A673 (cell line): ENCODE measurements around the gene VAV1. TPM values are rescaled to one million over a fixed set of nuclear protein-coding genes. Genes with fewer than 3 reads are reported as not detected.

Experiments used
- BruUV-seq: library from RNA; stranded (reverse); fragments of 400-500 nt; replicated peaks from 2 replicates; lab custom pipeline; 2021; lab: Mats Ljungman, UMichigan
- CTCF ChIA-PET: fragments of 300-600 bp; sonication (Branson Sonifier 250); formaldehyde crosslinking; loops from one replicate; lab custom pipeline; 2022; ENCODE audit warnings: antibody characterized with exemption; lab: Charles Lee
- POLR2A ChIA-PET: fragments of 300-600 bp; sonication (Branson Sonifier 250); formaldehyde crosslinking; loops from one replicate; lab custom pipeline; 2022; ENCODE audit warnings: antibody characterized with exemption; ENCODE audit not compliant: low non-redundant PET; lab: Charles Lee
- DNase-seq: peaks from one replicate; pipeline ENCODE4 v3.0.0-alpha.2; 2015; ENCODE audit warnings: low spot score
- H3K27ac ChIP-seq: fragments of 200-600 bp; sonication (generic); 2 replicates; pipeline ENCODE4 v1.5.1; 2016; ENCODE audit warnings: mixed run types, low read depth, mild to moderate bottlenecking, mixed read lengths, antibody characterized with exemption, low read length; ENCODE audit not compliant: poor library complexity, severe bottlenecking
- H3K27me3 ChIP-seq: fragments of 200-600 bp; sonication (generic); replicated peaks from 2 replicates; pipeline ENCODE4 v1.6.1; 2017; ENCODE audit warnings: mixed run types, low read depth, mild to moderate bottlenecking, mixed read lengths, antibody characterized with exemption, low read length; ENCODE audit not compliant: insufficient read depth, poor library complexity
- H3K36me3 ChIP-seq: fragments of 200-600 bp; sonication (generic); 2 replicates; pipeline ENCODE4 v1.6.1; 2016; ENCODE audit warnings: mixed run types, mild to moderate bottlenecking, mixed read lengths, antibody characterized with exemption, low read length; ENCODE audit not compliant: insufficient read depth, poor library complexity, severe bottlenecking
- H3K4me1 ChIP-seq: fragments of 200-600 bp; sonication (generic); 2 replicates; pipeline ENCODE4 v1.6.1; 2017; ENCODE audit warnings: mixed run types, mild to moderate bottlenecking, mixed read lengths, antibody characterized with exemption, low read length; ENCODE audit not compliant: insufficient read depth, poor library complexity, severe bottlenecking
- H3K4me3 ChIP-seq: fragments of 200-600 bp; sonication (generic); 2 replicates; pipeline ENCODE4 v1.5.1; 2016; ENCODE audit warnings: low read depth, mixed run types, mild to moderate bottlenecking, mixed read lengths, low read length; ENCODE audit not compliant: poor library complexity, severe bottlenecking
- H3K9me3 ChIP-seq: fragments of 200-600 bp; sonication (generic); 2 replicates; pipeline ENCODE4 v1.6.1; 2016; ENCODE audit warnings: mixed run types, low read depth, mild to moderate bottlenecking, mixed read lengths, antibody characterized with exemption, low read length; ENCODE audit not compliant: poor library complexity, severe bottlenecking
- CTCF ChIP-seq: fragments of 300-800, 200-600 bp; sonication (generic); conservative IDR thresholded peaks from 2 replicates; pipeline ENCODE4 v1.5.1; 2017; ENCODE audit warnings: low read depth, mild to moderate bottlenecking, antibody characterized with exemption, low read length, moderate library complexity, mixed read lengths
- EZH2 ChIP-seq: fragments of 200-600 bp; sonication (generic); IDR thresholded peaks from 2 replicates; pipeline ENCODE4 v1.6.1; 2017; ENCODE audit warnings: borderline replicate concordance, low read depth, mild to moderate bottlenecking, mixed read lengths, antibody characterized with exemption, low read length; ENCODE audit not compliant: poor library complexity, severe bottlenecking
- intact Hi-C: fragments of 100-400 bp; cut with micrococcal nuclease; formaldehyde crosslinking; loops from one replicate; pipeline ENCODE4 v1.10.0; 2022; ENCODE audit not compliant: unreplicated experiment
- total RNA-seq: library from RNA; stranded (reverse); gene quantifications from 2 replicates; pipeline ENCODE4 v1.2.3, GENCODE V29; 2021

Gene VAV1
- total RNA-seq, 1 experiment from 2014 or later, result 51.6 TPM

- peaks cover 9% of the 10 kb centered on the region for H3K4me1 ChIP-seq
- DNase-seq, result no peak
- peaks cover 73% of the 10 kb centered on the region for H3K36me3 ChIP-seq
- H3K27ac ChIP-seq, result no peak overlapping the region
- no peaks in the 10 kb centered on the region for H3K27me3 ChIP-seq
- TF ChIP-seq EZH2 (no peak), CTCF (no peak)
- H3K4me3 ChIP-seq, result no peak overlapping the region
- ChIA-PET POLR2A (no interaction called here), CTCF (no interaction called here)
- BruUV-seq, result no TSS peak
- intact Hi-C loops, result loop anchor here (5.0 kb wide), 1 partner anchor 233 kb away; no protein-coding TSS in a partner anchor
- no peaks in the 10 kb centered on the region for H3K9me3 ChIP-seq
Measured at GRCh38 chr19:6750062-6750461, 22.4 kb upstream of the VAV1 start.

GRCh38 chr19:6751189-6751588 is 21.3 kb upstream of the VAV1 start:
- BruUV-seq, result no TSS peak
- no peak overlapping the region for H3K27ac ChIP-seq
- DNase-seq, result no peak
- H3K4me3 ChIP-seq, result no peak overlapping the region
- H3K36me3 ChIP-seq, result peaks cover 64% of the 10 kb centered on the region
- CTCF ChIA-PET, result no interaction called here
- POLR2A ChIA-PET, result no interaction called here
- no peaks in the 10 kb centered on the region for H3K9me3 ChIP-seq
- intact Hi-C loops, result loop anchor here (5.0 kb wide), 1 partner anchor 234 kb away; no protein-coding TSS in a partner anchor
- H3K4me1 ChIP-seq, result peaks cover 3% of the 10 kb centered on the region
- H3K27me3 ChIP-seq, result no peaks in the 10 kb centered on the region
- TF ChIP-seq EZH2, result no peak
- TF ChIP-seq CTCF, result no peak

GRCh38 chr19:6752256-6753177 is 20.0 kb upstream of the VAV1 start:
- Histone ChIP-seq H3K9me3 (no peaks in the 10 kb centered on the region), H3K27ac (no peak overlapping the region), H3K27me3 (no peaks in the 10 kb centered on the region), H3K4me3 (peak overlapping the region; percentile 50), H3K4me1 (peaks cover 3% of the 10 kb centered on the region), H3K36me3 (peaks cover 51% of the 10 kb centered on the region)
- no TSS peak for BruUV-seq
- intact Hi-C loops, result loop anchor here (1.0 to 5.0 kb wide), 2 partner anchors 15 to 235 kb away; partner anchors contain the start of gene SH2D3A
- ChIA-PET POLR2A (interaction anchor here (0.6 kb wide), 1 partner anchor 222 kb away, joined by 3 read pairs; the partner anchor contains the start of gene TNFSF9), CTCF (interaction anchor here (0.6 to 1.1 kb wide), 2 partner anchors 111 to 236 kb away, joined by 4 to 10 read pairs; no protein-coding TSS in a partner anchor)
- TF ChIP-seq EZH2 (no peak), CTCF (no peak)
- DNase-seq, result no peak
